Suppressor macrophage (primary cell): Measurements from ENCODE around the gene EEPD1.
A peak's percentile ranks its signal among the peaks of the same experiment; 100 is the strongest.

Experiments
- DNase-seq, 4 experiments: peaks; one replicate each; pipeline ENCODE4 v3.0.0-alpha.2; 2020 to 2022

The EEPD1 gene

DNA sequence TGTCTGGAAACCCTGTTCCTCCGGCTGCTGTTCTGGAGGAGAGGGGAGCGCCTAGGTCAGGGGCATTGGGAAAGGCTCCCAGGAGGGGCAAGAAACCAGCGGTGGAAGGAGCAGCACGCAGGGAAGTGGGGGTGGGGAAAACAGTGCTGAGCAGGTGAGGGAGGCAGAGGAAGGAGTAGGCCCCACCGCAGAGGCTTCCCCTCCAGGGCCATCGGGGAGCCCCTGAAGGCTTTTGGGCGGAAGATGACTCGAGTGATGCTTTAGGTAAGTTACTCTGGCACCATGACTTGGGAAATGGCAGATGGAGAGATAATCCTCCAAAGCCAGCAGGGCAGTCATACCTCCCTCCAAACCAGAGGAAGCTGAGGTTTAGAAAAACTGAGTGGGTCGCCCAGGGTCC lies 130.1 kb downstream of the EEPD1 start:
- no peak for DNase-seq

- peak; percentile 96 to 99 (median 97) for DNase-seq
Measured at GRCh38 chr7:36283711-36284130, 130.7 kb downstream of the EEPD1 start.

DNA sequence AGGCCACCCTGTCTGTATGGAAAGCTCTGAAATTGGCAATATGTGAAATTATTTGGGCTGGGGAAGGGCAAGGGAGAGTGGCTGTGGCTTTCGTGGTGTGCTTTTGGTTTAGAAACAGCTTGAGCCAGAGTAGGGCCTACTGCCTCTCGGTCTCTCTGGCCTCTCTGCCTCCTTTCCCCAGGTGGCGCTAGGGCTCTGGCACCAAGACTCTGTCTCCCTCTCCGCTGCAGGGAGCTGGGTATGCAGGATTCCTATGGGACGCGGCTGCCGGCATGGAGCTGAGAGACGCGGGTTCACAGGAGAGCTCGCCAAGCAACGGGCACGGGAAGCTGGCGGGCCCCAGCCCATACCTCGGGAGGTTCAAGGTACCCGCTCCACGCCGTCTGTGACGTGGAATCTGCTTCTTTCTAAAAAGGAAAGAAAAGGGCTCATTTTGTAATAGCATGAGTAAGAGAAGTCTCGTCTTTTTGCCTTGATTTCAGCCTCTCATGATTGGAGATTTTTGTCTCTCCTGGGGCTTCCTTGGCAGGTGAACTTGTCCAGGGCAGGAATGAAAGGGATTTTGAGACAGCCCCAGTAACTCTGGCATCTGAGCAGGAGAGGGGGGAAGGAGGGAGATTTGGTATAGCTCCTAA lies 131.5 kb downstream of the EEPD1 start:
- DNase-seq, result peak in 1 of 4 experiments; percentile 40

- no peak for DNase-seq
Measured at GRCh38 chr7:36285276-36285675, 132.2 kb downstream of the EEPD1 start.

DNA sequence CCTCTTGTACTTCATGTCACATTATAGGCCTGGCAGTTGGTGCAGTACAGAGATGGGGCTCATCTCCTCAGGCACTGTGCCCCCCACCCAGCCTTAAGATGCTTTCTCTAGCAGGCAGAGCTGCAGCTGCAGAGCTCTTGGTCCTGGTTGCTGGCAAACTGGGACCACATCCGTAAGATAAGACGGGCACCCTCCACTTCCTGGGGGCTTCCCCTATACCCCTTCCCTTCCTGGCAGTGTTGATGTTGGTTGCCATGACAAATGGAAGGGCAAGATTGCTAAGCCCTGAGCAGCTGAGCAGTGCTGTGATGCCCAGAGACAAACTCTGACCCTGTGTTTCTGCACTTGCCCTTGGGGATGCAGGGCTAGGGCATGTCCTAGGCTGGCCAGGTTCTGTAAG lies 133.2 kb downstream of the EEPD1 start:
- peak in 3 of 4 experiments; percentile 46 to 69 (median 67) for DNase-seq

DNA sequence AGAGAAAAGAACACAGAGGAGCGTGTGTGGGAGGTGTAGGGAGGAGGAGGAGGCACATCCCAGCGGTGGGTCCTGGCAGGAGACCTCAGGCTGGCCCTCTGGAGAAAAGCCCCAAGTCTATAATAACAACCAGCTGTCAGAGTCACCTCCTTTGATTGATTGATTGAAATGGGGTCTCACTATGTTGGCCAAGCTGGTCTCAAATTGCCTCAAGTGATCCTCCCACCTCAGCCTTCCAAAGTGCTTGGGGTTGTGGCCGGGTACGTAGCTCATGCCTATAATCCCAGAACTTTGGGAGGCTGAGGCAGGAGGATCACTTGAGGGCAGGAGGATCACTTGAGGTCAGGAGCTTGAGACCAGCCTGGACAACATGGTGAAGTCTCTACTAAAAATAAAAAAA lies 133.6 kb downstream of the EEPD1 start:
- no peak for DNase-seq

DNA sequence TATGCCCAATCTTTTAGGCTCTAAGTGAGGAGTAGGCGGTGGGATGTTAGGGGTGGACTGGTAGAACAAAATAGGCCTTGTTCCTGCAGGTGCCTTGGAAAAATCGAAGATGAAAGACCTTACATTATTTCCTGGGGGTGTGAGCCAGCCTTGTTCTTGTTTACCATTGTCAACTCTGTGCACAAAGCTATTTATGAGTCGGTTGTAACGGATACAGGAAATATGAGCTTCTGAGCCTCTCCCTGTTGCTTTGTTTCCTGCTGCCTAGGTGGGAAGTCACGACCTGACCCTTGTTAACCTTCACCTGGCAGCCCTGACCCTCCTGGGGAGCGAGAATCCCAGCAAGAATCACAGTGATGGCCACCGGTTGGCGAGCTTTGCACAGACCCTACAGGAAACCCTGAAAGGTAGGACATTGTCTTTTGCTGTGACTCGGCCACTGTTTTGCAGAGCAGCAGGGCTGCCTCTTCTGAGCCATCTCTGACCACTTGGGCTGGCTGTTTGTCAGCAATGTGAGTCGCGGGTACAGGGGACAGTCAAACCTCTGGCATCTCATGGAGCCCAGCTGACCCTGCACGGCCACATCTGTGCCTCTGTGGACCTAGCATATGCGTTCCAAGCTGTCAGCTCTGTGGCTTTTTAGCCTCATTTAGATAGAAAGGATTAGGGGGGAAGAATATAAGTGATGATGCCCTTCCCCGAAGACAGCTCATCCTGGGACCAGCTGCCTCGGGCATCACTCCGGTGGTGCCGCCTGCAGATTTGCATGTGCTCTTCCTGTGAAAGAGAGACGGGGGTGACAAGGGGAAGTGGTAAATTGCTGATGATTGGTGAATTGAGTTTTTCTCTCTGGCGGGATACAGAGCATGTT lies 134.6 kb downstream of the EEPD1 start:
- DNase-seq, result peak; percentile 86 to 93 (median 90)

GRCh38 chr7:36288501-36288900 lies 135.4 kb downstream of the EEPD1 start:
- DNase-seq, result no peak

GRCh38 chr7:36289833-36290661 lies 137.0 kb downstream of the EEPD1 start:
- peak in 1 of 4 experiments; percentile 42 for DNase-seq

DNA sequence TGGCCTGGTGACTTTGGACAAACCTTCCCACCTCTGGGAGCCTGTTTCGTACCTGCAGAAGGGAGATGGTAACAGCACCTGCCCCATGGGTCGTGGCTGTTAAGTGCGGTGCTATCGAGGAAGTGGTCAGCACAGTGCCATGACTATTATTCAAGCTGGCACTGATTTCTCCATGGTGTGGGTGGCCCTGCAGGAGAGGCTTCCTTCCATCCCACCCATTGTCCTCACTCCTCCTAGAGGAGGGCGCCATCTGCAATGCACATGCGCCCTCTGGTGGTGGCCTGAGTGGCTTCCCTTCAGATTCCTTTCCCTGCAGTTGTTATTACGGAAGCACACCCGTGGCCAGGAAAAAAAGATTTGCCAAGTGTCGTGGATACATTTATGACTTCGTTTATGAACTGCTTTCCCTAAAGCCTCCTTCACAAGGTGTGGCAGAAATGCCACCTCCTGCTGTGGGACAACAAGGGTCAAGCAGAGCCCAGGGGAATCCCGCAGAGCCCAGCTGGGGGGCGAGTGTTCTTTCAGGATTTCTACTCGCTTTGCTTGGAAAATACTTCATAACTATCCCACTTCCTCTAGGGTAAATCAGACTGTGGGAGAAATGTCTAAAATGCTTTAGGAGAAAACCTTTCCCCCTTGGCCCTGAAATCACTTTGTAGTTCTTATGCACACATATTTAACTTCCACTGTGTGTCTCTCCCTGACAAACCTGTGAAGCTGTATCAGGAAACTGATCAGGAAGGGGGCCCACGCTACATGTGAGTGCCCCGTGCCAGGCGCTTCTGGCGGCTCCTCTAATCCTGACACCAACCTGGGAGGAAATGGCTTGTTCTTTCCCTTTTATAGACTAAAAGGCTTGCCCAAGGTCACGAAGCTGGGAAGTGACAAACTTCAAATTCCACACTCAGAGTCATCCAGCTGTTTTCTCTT lies 138.6 kb downstream of the EEPD1 start:
- peak; percentile 94 to 96 (median 95) for DNase-seq

GRCh38 chr7:36295090-36295489 lies 142.0 kb downstream of the EEPD1 start:
- no peak for DNase-seq

DNA sequence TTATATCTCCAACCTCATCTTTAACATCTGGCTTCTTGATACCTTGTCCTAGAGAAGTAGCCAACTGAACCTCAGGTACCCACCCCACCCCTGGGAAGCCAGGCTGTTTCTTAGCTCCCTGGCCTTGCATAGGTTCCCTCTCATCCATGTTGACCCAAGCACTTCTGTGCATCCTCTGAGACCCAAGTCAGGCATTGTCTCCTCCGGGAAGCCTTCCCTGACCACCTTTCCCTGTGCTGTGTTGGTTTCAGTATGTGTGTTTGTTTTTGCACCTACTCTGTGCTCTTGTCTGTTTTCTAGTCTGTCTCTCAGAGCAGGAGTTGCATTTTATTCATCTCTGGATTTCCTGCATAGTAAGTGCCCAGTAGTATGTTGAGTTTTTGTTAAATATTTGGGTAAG lies 143.2 kb downstream of the EEPD1 start:
- no peak for DNase-seq

GRCh38 chr7:36297364-36298009 lies 144.4 kb downstream of the EEPD1 start:
- no peak for DNase-seq

GRCh38 chr7:36298106-36298505 lies 145.1 kb downstream of the EEPD1 start:
- peak; percentile 16 to 68 (median 54) for DNase-seq

DNA sequence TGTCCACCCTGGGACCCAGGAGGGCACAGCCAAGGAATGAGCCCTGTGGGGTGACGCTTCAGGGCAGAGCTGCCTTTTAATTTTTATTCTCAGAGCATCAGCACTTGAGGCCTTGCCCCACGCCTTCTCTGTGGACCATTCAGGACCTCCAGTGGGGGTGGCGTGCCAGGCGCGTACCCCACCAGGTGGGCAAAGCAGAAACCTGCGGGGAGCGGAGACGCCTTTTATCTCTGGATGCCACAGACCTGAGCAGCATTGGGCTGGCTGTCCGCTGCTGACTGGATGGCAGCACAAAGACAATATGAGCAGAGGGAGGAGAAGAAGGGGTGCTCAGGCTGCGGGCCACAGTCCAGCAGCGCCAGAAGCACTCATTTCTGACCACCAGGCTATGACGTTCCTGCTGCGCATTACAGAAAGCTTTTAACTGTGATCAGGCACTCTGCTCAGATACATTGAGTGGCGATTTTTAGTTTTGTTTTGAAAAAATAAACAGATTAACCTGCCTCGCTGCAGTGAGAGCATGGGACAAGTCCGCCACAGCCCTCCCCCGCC lies 146.2 kb downstream of the EEPD1 start:
- no peak for DNase-seq

DNA sequence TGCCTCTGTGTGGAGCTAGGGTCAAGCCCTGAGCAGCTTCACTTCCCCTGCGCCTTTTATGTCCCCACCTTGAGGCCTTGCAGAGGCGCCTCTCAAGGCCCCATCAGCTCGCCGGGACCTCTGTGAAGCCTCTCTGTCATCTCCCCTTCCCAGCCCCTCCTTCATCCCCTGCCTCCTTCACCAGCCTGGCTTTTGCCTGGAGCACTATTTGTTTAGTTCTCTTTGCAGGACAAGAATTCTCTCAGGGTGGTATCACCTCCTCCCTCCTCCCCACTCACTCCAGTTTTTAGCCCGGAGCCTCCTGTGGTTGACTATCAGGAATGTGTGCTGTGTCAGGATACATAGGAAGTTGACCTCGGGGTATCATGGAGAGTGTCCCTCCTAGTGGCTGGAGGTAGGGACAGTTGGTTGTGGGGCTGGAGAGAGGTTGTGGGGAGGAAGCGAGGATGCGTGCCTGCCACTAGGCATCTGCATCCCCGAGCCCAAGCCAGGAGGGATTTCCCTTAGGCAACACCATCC lies 146.8 kb downstream of the EEPD1 start:
- DNase-seq, result no peak

GRCh38 chr7:36300696-36301350 lies 147.8 kb downstream of the EEPD1 start:
- no peak for DNase-seq

- DNase-seq, result no peak
Measured at GRCh38 chr7:36301914-36302771, 149.1 kb downstream of the EEPD1 start.
